ENCODE results near the gene SMURF2. TPM values are rescaled to one million over a fixed set of nuclear protein-coding genes. Genes with fewer than 3 reads are reported as not detected.

Gene SMURF2
- total RNA-seq, 1 experiment from 2014 or later = 23.0 TPM

DNA sequence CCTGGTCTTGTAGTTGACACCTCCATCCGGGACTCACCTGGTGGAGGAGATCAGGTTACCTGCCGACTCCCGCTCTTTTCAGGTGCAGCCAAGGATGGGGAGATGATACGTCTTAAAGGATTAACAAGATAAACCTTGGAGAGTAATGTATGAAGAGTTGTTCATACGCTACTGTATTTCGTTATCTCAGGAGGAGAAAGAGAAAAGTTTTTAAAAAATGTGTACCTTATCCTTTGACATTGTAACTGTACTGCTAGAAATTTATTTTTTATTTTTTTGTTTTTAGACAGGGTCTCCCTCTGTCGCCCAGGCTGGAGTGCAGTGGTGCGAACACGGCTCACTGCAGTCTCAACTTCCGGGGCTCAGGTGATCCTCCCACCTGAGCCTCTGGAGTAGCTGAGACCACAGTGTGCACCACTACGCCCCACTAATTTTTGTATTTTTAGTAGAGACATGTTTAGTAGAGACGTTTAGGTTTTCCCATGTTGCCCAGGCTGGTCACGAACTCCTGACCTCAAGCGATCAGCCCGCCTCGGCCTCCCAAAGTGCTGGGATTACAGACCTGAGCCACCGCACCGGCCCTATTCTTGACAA is 764 bp upstream of the SMURF2 start:
- DNase-seq (ENCODE audit: low spot score) = no peak
- CTCF ChIA-PET = interaction anchor here (0.6 kb wide), 1 partner anchor 35 kb away, joined by 6 read pairs; no protein-coding TSS in a partner anchor
- TF ChIP-seq, protein P1, sequence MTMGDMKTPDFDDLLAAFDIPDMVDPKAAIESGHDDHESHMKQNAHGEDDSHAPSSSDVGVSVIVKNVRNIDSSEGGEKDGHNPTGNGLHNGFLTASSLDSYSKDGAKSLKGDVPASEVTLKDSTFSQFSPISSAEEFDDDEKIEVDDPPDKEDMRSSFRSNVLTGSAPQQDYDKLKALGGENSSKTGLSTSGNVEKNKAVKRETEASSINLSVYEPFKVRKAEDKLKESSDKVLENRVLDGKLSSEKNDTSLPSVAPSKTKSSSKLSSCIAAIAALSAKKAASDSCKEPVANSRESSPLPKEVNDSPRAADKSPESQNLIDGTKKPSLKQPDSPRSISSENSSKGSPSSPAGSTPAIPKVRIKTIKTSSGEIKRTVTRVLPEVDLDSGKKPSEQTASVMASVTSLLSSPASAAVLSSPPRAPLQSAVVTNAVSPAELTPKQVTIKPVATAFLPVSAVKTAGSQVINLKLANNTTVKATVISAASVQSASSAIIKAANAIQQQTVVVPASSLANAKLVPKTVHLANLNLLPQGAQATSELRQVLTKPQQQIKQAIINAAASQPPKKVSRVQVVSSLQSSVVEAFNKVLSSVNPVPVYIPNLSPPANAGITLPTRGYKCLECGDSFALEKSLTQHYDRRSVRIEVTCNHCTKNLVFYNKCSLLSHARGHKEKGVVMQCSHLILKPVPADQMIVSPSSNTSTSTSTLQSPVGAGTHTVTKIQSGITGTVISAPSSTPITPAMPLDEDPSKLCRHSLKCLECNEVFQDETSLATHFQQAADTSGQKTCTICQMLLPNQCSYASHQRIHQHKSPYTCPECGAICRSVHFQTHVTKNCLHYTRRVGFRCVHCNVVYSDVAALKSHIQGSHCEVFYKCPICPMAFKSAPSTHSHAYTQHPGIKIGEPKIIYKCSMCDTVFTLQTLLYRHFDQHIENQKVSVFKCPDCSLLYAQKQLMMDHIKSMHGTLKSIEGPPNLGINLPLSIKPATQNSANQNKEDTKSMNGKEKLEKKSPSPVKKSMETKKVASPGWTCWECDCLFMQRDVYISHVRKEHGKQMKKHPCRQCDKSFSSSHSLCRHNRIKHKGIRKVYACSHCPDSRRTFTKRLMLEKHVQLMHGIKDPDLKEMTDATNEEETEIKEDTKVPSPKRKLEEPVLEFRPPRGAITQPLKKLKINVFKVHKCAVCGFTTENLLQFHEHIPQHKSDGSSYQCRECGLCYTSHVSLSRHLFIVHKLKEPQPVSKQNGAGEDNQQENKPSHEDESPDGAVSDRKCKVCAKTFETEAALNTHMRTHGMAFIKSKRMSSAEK (CRISPR knock-in tag; IDR thresholded peaks at IDR 0.05; ENCODE audit: borderline replicate concordance) = no peak
- peak; percentile 63; the same call in 1 of the 2 replicates for TF ChIP-seq TEAD1 (CRISPR knock-in tag; IDR thresholded peaks at IDR 0.05)
- TF ChIP-seq, protein P2, sequence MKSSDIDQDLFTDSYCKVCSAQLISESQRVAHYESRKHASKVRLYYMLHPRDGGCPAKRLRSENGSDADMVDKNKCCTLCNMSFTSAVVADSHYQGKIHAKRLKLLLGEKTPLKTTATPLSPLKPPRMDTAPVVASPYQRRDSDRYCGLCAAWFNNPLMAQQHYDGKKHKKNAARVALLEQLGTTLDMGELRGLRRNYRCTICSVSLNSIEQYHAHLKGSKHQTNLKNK (CRISPR knock-in tag; IDR thresholded peaks at IDR 0.05) = no peak
- TF ChIP-seq NR1H2 (CRISPR knock-in tag; IDR thresholded peaks at IDR 0.05) = no peak
- TF ChIP-seq, protein P3, sequence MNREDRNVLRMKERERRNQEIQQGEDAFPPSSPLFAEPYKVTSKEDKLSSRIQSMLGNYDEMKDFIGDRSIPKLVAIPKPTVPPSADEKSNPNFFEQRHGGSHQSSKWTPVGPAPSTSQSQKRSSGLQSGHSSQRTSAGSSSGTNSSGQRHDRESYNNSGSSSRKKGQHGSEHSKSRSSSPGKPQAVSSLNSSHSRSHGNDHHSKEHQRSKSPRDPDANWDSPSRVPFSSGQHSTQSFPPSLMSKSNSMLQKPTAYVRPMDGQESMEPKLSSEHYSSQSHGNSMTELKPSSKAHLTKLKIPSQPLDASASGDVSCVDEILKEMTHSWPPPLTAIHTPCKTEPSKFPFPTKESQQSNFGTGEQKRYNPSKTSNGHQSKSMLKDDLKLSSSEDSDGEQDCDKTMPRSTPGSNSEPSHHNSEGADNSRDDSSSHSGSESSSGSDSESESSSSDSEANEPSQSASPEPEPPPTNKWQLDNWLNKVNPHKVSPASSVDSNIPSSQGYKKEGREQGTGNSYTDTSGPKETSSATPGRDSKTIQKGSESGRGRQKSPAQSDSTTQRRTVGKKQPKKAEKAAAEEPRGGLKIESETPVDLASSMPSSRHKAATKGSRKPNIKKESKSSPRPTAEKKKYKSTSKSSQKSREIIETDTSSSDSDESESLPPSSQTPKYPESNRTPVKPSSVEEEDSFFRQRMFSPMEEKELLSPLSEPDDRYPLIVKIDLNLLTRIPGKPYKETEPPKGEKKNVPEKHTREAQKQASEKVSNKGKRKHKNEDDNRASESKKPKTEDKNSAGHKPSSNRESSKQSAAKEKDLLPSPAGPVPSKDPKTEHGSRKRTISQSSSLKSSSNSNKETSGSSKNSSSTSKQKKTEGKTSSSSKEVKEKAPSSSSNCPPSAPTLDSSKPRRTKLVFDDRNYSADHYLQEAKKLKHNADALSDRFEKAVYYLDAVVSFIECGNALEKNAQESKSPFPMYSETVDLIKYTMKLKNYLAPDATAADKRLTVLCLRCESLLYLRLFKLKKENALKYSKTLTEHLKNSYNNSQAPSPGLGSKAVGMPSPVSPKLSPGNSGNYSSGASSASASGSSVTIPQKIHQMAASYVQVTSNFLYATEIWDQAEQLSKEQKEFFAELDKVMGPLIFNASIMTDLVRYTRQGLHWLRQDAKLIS (CRISPR knock-in tag; IDR thresholded peaks at IDR 0.05; ENCODE audit: borderline replicate concordance) = no peak
- TF ChIP-seq, protein P4, sequence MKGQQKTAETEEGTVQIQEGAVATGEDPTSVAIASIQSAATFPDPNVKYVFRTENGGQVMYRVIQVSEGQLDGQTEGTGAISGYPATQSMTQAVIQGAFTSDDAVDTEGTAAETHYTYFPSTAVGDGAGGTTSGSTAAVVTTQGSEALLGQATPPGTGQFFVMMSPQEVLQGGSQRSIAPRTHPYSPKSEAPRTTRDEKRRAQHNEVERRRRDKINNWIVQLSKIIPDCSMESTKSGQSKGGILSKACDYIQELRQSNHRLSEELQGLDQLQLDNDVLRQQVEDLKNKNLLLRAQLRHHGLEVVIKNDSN (CRISPR knock-in tag; IDR thresholded peaks at IDR 0.05) = peak; percentile 28; the same call in 1 of the 2 replicates
- 0 out of 2 replicates have a peak, but pooled peaks have one; percentile 69 for TF ChIP-seq FOXK1 (CRISPR knock-in tag; IDR thresholded peaks at IDR 0.05)
- TF ChIP-seq, protein P5, sequence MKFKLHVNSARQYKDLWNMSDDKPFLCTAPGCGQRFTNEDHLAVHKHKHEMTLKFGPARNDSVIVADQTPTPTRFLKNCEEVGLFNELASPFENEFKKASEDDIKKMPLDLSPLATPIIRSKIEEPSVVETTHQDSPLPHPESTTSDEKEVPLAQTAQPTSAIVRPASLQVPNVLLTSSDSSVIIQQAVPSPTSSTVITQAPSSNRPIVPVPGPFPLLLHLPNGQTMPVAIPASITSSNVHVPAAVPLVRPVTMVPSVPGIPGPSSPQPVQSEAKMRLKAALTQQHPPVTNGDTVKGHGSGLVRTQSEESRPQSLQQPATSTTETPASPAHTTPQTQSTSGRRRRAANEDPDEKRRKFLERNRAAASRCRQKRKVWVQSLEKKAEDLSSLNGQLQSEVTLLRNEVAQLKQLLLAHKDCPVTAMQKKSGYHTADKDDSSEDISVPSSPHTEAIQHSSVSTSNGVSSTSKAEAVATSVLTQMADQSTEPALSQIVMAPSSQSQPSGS (CRISPR knock-in tag; IDR thresholded peaks at IDR 0.05; ENCODE audit: borderline replicate concordance, low read depth) = no peak
- no peak for TF ChIP-seq NR2C2 (CRISPR knock-in tag; IDR thresholded peaks at IDR 0.05)
- no peak for TF ChIP-seq ZNF396 (CRISPR knock-in tag; IDR thresholded peaks at IDR 0.05; ENCODE audit: borderline replicate concordance)
- no peak for TF ChIP-seq FOXP1 (CRISPR knock-in tag; IDR thresholded peaks at IDR 0.05; ENCODE audit: borderline replicate concordance)
- TF ChIP-seq RELA (CRISPR knock-in tag; IDR thresholded peaks at IDR 0.05; ENCODE audit: borderline replicate concordance) = no peak
- TF ChIP-seq, protein P6, sequence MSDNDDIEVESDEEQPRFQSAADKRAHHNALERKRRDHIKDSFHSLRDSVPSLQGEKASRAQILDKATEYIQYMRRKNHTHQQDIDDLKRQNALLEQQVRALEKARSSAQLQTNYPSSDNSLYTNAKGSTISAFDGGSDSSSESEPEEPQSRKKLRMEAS (CRISPR knock-in tag; IDR thresholded peaks at IDR 0.05) = peak; percentile 92
- TF ChIP-seq, protein P7, sequence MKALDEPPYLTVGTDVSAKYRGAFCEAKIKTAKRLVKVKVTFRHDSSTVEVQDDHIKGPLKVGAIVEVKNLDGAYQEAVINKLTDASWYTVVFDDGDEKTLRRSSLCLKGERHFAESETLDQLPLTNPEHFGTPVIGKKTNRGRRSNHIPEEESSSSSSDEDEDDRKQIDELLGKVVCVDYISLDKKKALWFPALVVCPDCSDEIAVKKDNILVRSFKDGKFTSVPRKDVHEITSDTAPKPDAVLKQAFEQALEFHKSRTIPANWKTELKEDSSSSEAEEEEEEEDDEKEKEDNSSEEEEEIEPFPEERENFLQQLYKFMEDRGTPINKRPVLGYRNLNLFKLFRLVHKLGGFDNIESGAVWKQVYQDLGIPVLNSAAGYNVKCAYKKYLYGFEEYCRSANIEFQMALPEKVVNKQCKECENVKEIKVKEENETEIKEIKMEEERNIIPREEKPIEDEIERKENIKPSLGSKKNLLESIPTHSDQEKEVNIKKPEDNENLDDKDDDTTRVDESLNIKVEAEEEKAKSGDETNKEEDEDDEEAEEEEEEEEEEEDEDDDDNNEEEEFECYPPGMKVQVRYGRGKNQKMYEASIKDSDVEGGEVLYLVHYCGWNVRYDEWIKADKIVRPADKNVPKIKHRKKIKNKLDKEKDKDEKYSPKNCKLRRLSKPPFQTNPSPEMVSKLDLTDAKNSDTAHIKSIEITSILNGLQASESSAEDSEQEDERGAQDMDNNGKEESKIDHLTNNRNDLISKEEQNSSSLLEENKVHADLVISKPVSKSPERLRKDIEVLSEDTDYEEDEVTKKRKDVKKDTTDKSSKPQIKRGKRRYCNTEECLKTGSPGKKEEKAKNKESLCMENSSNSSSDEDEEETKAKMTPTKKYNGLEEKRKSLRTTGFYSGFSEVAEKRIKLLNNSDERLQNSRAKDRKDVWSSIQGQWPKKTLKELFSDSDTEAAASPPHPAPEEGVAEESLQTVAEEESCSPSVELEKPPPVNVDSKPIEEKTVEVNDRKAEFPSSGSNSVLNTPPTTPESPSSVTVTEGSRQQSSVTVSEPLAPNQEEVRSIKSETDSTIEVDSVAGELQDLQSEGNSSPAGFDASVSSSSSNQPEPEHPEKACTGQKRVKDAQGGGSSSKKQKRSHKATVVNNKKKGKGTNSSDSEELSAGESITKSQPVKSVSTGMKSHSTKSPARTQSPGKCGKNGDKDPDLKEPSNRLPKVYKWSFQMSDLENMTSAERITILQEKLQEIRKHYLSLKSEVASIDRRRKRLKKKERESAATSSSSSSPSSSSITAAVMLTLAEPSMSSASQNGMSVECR (CRISPR knock-in tag; IDR thresholded peaks at IDR 0.05; ENCODE audit: borderline replicate concordance) = peak; percentile 58; the same call in 1 of the 2 replicates
- no peak for TF ChIP-seq ZNF138 (CRISPR knock-in tag; conservative IDR thresholded peaks at IDR 0.05)
- TF ChIP-seq, protein P8, sequence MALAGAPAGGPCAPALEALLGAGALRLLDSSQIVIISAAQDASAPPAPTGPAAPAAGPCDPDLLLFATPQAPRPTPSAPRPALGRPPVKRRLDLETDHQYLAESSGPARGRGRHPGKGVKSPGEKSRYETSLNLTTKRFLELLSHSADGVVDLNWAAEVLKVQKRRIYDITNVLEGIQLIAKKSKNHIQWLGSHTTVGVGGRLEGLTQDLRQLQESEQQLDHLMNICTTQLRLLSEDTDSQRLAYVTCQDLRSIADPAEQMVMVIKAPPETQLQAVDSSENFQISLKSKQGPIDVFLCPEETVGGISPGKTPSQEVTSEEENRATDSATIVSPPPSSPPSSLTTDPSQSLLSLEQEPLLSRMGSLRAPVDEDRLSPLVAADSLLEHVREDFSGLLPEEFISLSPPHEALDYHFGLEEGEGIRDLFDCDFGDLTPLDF (CRISPR knock-in tag; IDR thresholded peaks at IDR 0.05) = 0 out of 2 replicates have a peak, but pooled peaks have one; percentile 53
- no peak for TF ChIP-seq SMAD4 (CRISPR knock-in tag; IDR thresholded peaks at IDR 0.05)
- TF ChIP-seq TCF7 (CRISPR knock-in tag; IDR thresholded peaks at IDR 0.05; ENCODE audit: low read depth) = no peak

More for the DNA sequence above, 764 bp upstream of the SMURF2 start:
- H3K27ac Mint-ChIP-seq = peak overlapping the region; percentile 94
- H3K27me3 Mint-ChIP-seq (ENCODE audit: low read depth) = no peaks in the 10 kb centered on the region; the same call in 1 of the 2 replicates
- POLR2A ChIA-PET = interaction anchor here (1.1 kb wide), 1 partner anchor 158 kb away, joined by 5 read pairs; no protein-coding TSS in a partner anchor
- ATAC-seq = peak; percentile 64
- no peaks in the 10 kb centered on the region for H3K36me3 Mint-ChIP-seq
- H3K4me3 Mint-ChIP-seq = peak overlapping the region; percentile 78
- H3K4me1 Mint-ChIP-seq = peaks cover 24% of the 10 kb centered on the region
- H3K9me3 Mint-ChIP-seq = no peaks in the 10 kb centered on the region

Data from WTC11 (cell line).